Muscle of leg (tissue), 11 donors: Measurements from ENCODE around the gene F11. TPM values are rescaled to one million over a fixed set of nuclear protein-coding genes. Genes with fewer than 3 reads are reported as not detected.
"Not testable (repeated sequence)": the region's sequence is repeated elsewhere in the genome, so short reads cannot be mapped to it uniquely, and the experiment has no call there.

Experiments
- DNase-seq: peaks from one replicate; pipeline ENCODE4 v3.0.0; 2013
- H3K27ac ChIP-seq: one replicate; pipeline ENCODE4 v1.5.1; 2013; ENCODE audit warnings: mild to moderate bottlenecking, low read length, control low read depth
- H3K27me3 ChIP-seq: one replicate; pipeline ENCODE4 v1.6.1; 2013; ENCODE audit warnings: low read length; ENCODE audit not compliant: control insufficient read depth, insufficient read depth
- H3K36me3 ChIP-seq: one replicate; pipeline ENCODE4 v1.6.1; 2013; ENCODE audit warnings: low read length; ENCODE audit not compliant: control insufficient read depth, insufficient read depth
- H3K4me1 ChIP-seq: one replicate; pipeline ENCODE4 v1.6.1; 2013; ENCODE audit warnings: low read length; ENCODE audit not compliant: control insufficient read depth, insufficient read depth
- H3K4me3 ChIP-seq: one replicate; pipeline ENCODE4 v1.5.1; 2013; ENCODE audit warnings: low read length, control low read depth
- H3K9me3 ChIP-seq: replicated peaks from 2 replicates; pipeline ENCODE4 v1.6.1; 2013; ENCODE audit warnings: low read depth, low read length; ENCODE audit not compliant: control insufficient read depth
- WGBS: methylation state at CpG from one replicate; pipeline ENCODE4 v1.1.5; 2013; ENCODE audit warnings: missing lambda C conversion rate; ENCODE audit not compliant: insufficient coverage; 5-methylcytosine and 5-hydroxymethylcytosine counted together
- polyA plus RNA-seq, 8 donors: library from polyadenylated mRNA; unstranded; fragments of 120-200 nt; gene quantifications; one replicate each; pipeline versions ENCODE4 v1.2.1 to v1.2.3, GENCODE V29; 2013; ENCODE audit warnings: inconsistent platforms in 1 of 8, low replicate concordance in 1 of 8; ENCODE audit not compliant: insufficient read length in 8 of 8, insufficient read depth in 1 of 8
- total RNA-seq: library from RNA; stranded (reverse); fragments of 120-200 nt; gene quantifications from one replicate; pipeline ENCODE4 v1.2.4, GENCODE V29; 2013

The F11 gene
- total and polyA plus RNA-seq, 9 donors = 0.20 to 0.41 TPM; not detected in 7

- no peak overlapping the region for H3K4me3 ChIP-seq
- 40% methylated on average over 2 of the region's 8 CpGs for WGBS
- H3K4me1 ChIP-seq = no peaks in the 10 kb centered on the region
- H3K9me3 ChIP-seq = no peaks in the 10 kb centered on the region
- no peak overlapping the region for H3K27ac ChIP-seq
- DNase-seq = no peak
- H3K36me3 ChIP-seq = no peaks in the 10 kb centered on the region
- no peaks in the 10 kb centered on the region for H3K27me3 ChIP-seq
These were observed 15.9 kb upstream of the F11 start for GRCh38 chr4:186249785-186250754.

GRCh38 chr4:186250760-186251159 lies 15.2 kb upstream of the F11 start:
- Histone ChIP-seq H3K27me3 (no peaks in the 10 kb centered on the region), H3K9me3 (no peaks in the 10 kb centered on the region), H3K4me1 (no peaks in the 10 kb centered on the region), H3K27ac (no peak overlapping the region), H3K36me3 (no peaks in the 10 kb centered on the region), H3K4me3 (no peak overlapping the region)
- no CpG with 5 or more reads among the region's 2 CpGs for WGBS
- no peak for DNase-seq

DNA sequence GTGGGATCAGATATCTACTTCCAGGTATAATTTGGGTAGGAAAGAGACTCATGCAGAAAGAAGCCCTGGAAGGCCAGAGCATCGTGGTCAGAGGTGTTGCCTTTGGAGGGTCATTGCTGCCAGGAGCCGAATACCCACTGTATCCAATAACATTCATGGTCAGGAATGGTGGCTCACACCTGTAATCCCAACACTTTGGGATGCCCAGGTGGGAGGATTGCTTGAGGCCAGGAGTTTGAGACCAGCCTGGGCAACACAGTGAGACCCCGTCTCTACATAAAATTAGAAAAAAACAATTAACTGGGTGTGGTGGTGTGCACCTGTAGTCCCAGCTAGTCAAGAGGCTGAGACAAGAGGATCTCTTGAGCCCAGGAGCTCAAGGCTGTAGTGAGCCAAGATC lies 10.9 kb upstream of the F11 start:
- WGBS = 83% methylated on average over 2 of the region's 3 CpGs
- no peaks in the 10 kb centered on the region for H3K9me3 ChIP-seq
- no peak overlapping the region for H3K27ac ChIP-seq
- H3K4me3 ChIP-seq = no peak overlapping the region
- no peaks in the 10 kb centered on the region for H3K36me3 ChIP-seq
- H3K27me3 ChIP-seq = no peaks in the 10 kb centered on the region
- no peaks in the 10 kb centered on the region for H3K4me1 ChIP-seq
- no peak for DNase-seq

- DNase-seq = no peak
- no peaks in the 10 kb centered on the region for H3K27me3 ChIP-seq
- H3K36me3 ChIP-seq = no peaks in the 10 kb centered on the region
- no peak overlapping the region for H3K4me3 ChIP-seq
- H3K4me1 ChIP-seq = peaks cover 5% of the 10 kb centered on the region
- H3K9me3 ChIP-seq = no peaks in the 10 kb centered on the region
- no peak overlapping the region for H3K27ac ChIP-seq
- whole genome bisulfite sequencing = 86% methylated on average over 11 of the region's 12 CpGs
These were observed 7.7 kb upstream of the F11 start for GRCh38 chr4:186258216-186258811.

DNA sequence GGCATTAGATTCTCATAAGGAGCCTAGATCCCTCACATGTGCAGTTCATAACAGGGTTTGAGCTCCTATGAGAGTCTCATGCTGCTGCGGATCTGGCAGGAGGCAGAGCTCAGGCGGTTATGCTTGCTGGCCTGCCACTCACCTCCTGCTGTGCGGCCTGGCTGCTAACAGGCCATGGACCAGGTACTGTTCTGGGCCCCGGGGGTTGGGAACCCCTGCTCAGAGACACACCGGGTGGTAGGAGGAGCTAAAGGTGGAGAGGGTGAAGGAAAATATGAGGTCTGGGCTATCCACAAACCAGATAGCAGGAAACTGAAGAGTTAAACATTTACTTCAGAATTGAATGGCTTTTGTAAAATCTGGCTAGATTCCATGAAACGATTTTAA lies 5.9 kb upstream of the F11 start:
- DNase-seq = no peak
- 76% methylated on average over 6 of the region's 6 CpGs for WGBS
- H3K4me1 ChIP-seq = peaks cover 5% of the 10 kb centered on the region
- no peaks in the 10 kb centered on the region for H3K9me3 ChIP-seq
- no peaks in the 10 kb centered on the region for H3K36me3 ChIP-seq
- H3K27ac ChIP-seq = no peak overlapping the region
- no peaks in the 10 kb centered on the region for H3K27me3 ChIP-seq
- no peak overlapping the region for H3K4me3 ChIP-seq

DNA sequence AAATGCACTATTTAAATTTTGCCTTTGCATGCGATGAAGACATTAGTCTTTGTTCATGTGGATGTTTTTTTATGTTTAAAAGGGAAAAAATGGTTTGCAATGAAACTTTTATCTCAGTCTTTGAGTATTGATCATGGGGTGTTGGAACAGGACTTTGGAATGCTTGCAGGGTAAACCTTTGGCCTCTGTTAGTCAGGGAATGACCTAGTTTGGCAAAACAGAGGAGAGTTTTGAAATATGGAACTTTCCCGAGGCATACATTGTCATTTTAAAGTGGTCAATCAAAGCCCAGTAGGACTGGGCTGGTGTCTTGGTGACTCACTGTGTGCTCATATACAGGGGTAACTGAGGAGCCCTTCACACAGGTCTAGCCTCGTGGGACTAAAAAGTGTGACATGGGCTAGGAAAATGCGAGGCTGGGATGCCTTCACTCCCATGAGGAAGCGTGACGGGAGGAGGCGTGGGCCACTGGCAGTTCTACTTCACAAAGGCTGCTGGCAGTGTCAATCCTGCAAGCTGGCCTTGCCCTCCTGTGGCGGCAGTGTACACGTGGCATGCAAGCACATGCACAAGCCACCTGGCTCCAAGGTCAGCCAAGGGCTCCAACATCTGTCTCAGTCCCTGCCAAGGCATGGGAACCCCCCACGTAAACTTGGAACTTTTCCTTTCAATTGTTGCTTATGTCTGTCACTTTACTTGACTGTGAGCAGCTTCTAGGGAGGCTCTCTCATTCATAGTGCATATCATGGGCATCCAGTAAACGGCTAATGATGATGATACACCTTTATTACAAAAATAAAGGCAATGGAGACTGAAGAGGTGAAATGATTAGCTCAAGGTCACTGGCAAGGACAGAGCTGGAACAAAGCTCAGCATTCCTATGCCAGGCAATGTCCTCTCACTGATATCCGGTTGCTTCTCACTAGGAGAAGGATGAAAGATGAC lies 5.2 kb upstream of the F11 start:
- Histone ChIP-seq H3K36me3 (no peaks in the 10 kb centered on the region), H3K27me3 (no peaks in the 10 kb centered on the region), H3K4me3 (no peak overlapping the region), H3K27ac (no peak overlapping the region), H3K9me3 (no peaks in the 10 kb centered on the region), H3K4me1 (peaks cover 5% of the 10 kb centered on the region)
- peak; percentile 9 for DNase-seq
- 67% methylated on average over 10 of the region's 12 CpGs for WGBS

DNA sequence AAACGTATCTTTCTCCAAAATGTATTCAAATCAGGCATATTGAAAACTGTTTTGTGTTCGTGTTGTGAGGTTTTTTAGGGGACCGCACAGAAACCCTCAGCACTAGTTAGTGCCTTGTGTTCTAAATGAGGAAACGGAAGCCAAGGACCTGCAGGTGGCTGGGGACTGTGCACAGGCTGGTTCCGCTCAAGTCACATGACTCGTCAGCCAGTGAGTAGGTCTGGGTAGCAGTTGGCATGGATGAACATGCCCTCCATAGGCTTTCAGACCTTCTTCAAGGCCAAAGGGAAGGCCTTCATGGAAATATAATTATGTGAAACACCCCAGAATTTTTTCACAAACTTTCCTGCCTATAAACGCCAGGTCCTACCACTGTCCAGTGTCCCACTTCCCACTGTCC lies 1.3 kb upstream of the F11 start:
- H3K4me3 ChIP-seq = no peak overlapping the region
- H3K27ac ChIP-seq = no peak overlapping the region
- H3K4me1 ChIP-seq = peaks cover 5% of the 10 kb centered on the region
- no peaks in the 10 kb centered on the region for H3K36me3 ChIP-seq
- no peak for DNase-seq
- no peaks in the 10 kb centered on the region for H3K27me3 ChIP-seq
- no peaks in the 10 kb centered on the region for H3K9me3 ChIP-seq
- WGBS = 95% methylated on average over 3 of the region's 7 CpGs

DNA sequence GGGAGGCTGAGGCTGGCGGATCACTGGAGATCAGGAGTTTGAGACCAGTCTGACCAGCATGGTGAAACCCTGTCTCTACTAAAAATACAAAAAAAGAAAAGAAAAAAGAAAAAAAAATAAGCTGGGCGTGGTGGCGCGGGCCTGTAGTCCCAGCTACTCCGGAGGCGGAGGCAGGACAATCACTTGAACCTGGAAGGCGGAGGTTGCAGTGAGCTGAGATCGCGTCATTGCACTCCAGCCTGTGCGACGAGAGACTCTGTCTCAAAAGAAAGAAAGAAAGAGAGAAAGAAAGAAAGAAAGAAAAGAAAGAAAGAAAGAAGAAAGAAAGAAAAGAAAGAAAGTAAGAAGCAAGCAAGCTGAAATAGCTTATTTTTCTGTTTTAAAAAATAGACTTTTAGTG lies 739 bp upstream of the F11 start:
- H3K4me3 ChIP-seq, H3K27me3 ChIP-seq, H3K27ac ChIP-seq, H3K9me3 ChIP-seq, DNase-seq, H3K4me1 ChIP-seq, H3K36me3 ChIP-seq: not testable (repeated sequence)
- WGBS = 95% methylated on average over 10 of the region's 11 CpGs

GRCh38 chr4:186266729-186267456 lies 904 bp downstream of the F11 start:
- Histone ChIP-seq H3K36me3 (no peaks in the 10 kb centered on the region), H3K27ac (no peak overlapping the region), H3K27me3 (no peaks in the 10 kb centered on the region), H3K9me3 (no peaks in the 10 kb centered on the region), H3K4me3 (no peak overlapping the region), H3K4me1 (no peaks in the 10 kb centered on the region)
- peak; percentile 11 for DNase-seq
- WGBS = 10% methylated on average over 5 of the region's 8 CpGs
